C4-2B (cell line): ENCODE measurements around the gene RPS29.

Experiments
- CTCF ChIP-seq: fragments of 450-650 bp; conservative IDR thresholded peaks from 2 replicates; pipeline ENCODE4 v1.5.1; 2017; ENCODE audit warnings: mild to moderate bottlenecking
- ZFX ChIP-seq: fragments of 450-650 bp; IDR thresholded peaks from 2 replicates; pipeline ENCODE4 v1.6.1; 2017

GRCh38 chr14:49549446-49549845 lies 36.7 kb downstream of the RPS29 start:
- TF ChIP-seq CTCF = no peak
- TF ChIP-seq ZFX = no peak
